Spleen (tissue), 11 donors: Measurements from ENCODE around the gene NOD2. TPM values are rescaled to one million over a fixed set of nuclear protein-coding genes. Genes with fewer than 3 reads are reported as not detected.

Source experiments
- DNase-seq: peaks from one replicate; pipeline ENCODE4 v3.0.0-alpha.2; 2020
- H3K27ac ChIP-seq, 8 donors: fragments of 200-600 bp; sonication (generic) in 7 of 8; 1 replicate in 4 of 8; 2 replicates in 4 of 8; pipeline versions ENCODE4 v1.5.0 to v1.8.0; 2016 to 2021; ENCODE audit warnings: inconsistent platforms in 4 of 8, mild to moderate bottlenecking in 4 of 8, moderate library complexity in 1 of 8
- H3K27me3 ChIP-seq, 7 donors: fragments of 200-600 bp; sonication (generic) in 6 of 7; replicated peaks in 1 of 7; 1 replicate in 4 of 7; 2 replicates in 3 of 7; pipeline versions ENCODE4 v1.5.0 to v1.8.0; 2016 to 2021; ENCODE audit warnings: inconsistent platforms in 3 of 7, mild to moderate bottlenecking in 1 of 7
- H3K36me3 ChIP-seq, 6 donors: fragments of 200-600 bp; sonication (generic) in 5 of 6; 1 replicate in 4 of 6; 2 replicates in 2 of 6; pipeline versions ENCODE4 v1.5.0 to v1.8.0; 2016 to 2021; ENCODE audit warnings: inconsistent platforms in 2 of 6
- H3K4me1 ChIP-seq, 6 donors: fragments of 200-600 bp; sonication (generic) in 5 of 6; 1 replicate in 3 of 6; 2 replicates in 3 of 6; pipeline versions ENCODE4 v1.5.0 to v1.8.0; 2016 to 2021; ENCODE audit warnings: inconsistent platforms in 3 of 6
- H3K4me3 ChIP-seq, 8 donors: fragments of 200-600 bp; sonication (generic) in 7 of 8; 1 replicate in 4 of 8; 2 replicates in 4 of 8; pipeline versions ENCODE4 v1.5.0 to v1.8.0; 2016 to 2021; ENCODE audit warnings: inconsistent platforms in 4 of 8, mild to moderate bottlenecking in 4 of 8, moderate library complexity in 2 of 8
- H3K9me3 ChIP-seq, 8 donors: fragments of 200-600 bp; sonication (generic) in 7 of 8; 1 replicate in 4 of 8; 2 replicates in 4 of 8; pipeline versions ENCODE4 v1.5.0 to v1.8.0; 2016 to 2021; ENCODE audit warnings: inconsistent platforms in 4 of 8
- CTCF ChIP-seq, 11 experiments: fragments of 200-600 bp in 7 of 11; fragments of 450-650 bp in 4 of 11; sonication (generic) in 4 of 11; IDR thresholded peaks in 8 of 11; conservative IDR thresholded peaks in 3 of 11; 1 replicate in 7 of 11; 2 replicates in 4 of 11; pipeline versions ENCODE4 v1.4.0 to v1.8.0; 2016 to 2021; ENCODE audit warnings: antibody characterized with exemption in 11 of 11, inconsistent platforms in 4 of 11, mild to moderate bottlenecking in 1 of 11
- POLR2A ChIP-seq, 3 donors: fragments of 450-650 bp; IDR thresholded peaks; one replicate each; pipeline ENCODE4 v1.5.1; 2017; ENCODE audit warnings: antibody characterized with exemption in 3 of 3, mild to moderate bottlenecking in 1 of 3
- POLR2AphosphoS5 ChIP-seq, 3 donors: sonication (generic); formaldehyde crosslinking; IDR thresholded peaks; one replicate each; pipeline ENCODE4 v1.5.1; 2017; ENCODE audit warnings: antibody characterized with exemption in 3 of 3
- WGBS, 5 donors: extraction: QIAGEN DNeasy Blood & Tissue Kit in 3 of 5; methylation state at CpG; one replicate each; pipeline versions ENCODE4 v1.1.5 to v1.1.7; 2013 to 2018; 5-methylcytosine and 5-hydroxymethylcytosine counted together
- intact Hi-C: fragments of 100-400 bp; cut with DNase I; formaldehyde crosslinking; loops from one replicate; pipeline ENCODE4 v1.15.0; 2023; ENCODE audit warnings: low total_unique reads
- polyA plus RNA-seq, 3 donors: library from polyadenylated mRNA; stranded (reverse); fragments of 200-250 nt; gene quantifications; one replicate each; pipeline ENCODE4 v1.2.1, GENCODE V29; 2013
- total RNA-seq, 7 donors: library from RNA; depleted of rRNA in 3 of 7; stranded (reverse); fragments of >200 nt in 3 of 7; fragmentation: NEBNext Ultra II Directional in 4 of 7; extraction: Animal tissue kit (Norgen Biotek cat#: 25700) in 4 of 7; gene quantifications; one replicate each; pipeline versions ENCODE4 v1.1.0 to v1.2.1, GENCODE V29; 2016 to 2021
- donor health status: healthy with polysubstance abuse.
- donor health status: DM: no; HTN: no; CAD: no; lungs with moderate emphysema.
- donor health status: DM: no; HTN: no; CAD: no.
- donor health status: Bipolar disorder and iron deficiency.
- donor health status: healthy.
- donor health status: DM: no; HTN: no; CAD: no.
- donor health status: DM: yes; HTN: yes; CAD: no.

The NOD2 gene
- total and polyA plus RNA-seq, 10 donors, result 0.41 to 23.2 (median 9.5) TPM

- peaks cover 4 to 91% (median 48%) of the 10 kb centered on the region in 6 donors for H3K36me3 ChIP-seq
- no peak for DNase-seq
These were observed 59.2 kb downstream of the NOD2 start for GRCh38 chr16:50752471-50753235.

GRCh38 chr16:50756473-50756872 lies 63.1 kb downstream of the NOD2 start:
- Histone ChIP-seq H3K4me3 (no peak overlapping the region), H3K9me3 (no peaks in the 10 kb centered on the region), H3K36me3 (peaks cover 4 to 99% (median 43%) of the 10 kb centered on the region in 6 donors), H3K4me1 (peaks cover 11 to 94% (median 58%) of the 10 kb centered on the region in 6 donors), H3K27me3 (no peaks in the 10 kb centered on the region), H3K27ac (no peak overlapping the region)
- intact Hi-C loops, result no loop called here
- 83 to 96% (median 90%) methylated on average over 3 of the region's 3 CpGs for WGBS, 5 donors
- TF ChIP-seq CTCF (IDR thresholded peaks at IDR 0.05 in 8 of 11, conservative IDR thresholded peaks at IDR 0.05 in 3 of 11) (no peak), POLR2AphosphoS5 (IDR thresholded peaks at IDR 0.05) (no peak), POLR2A (IDR thresholded peaks at IDR 0.05) (no peak)
- no peak for DNase-seq

More at GRCh38 chr16:50752471-50753235, 59.2 kb downstream of the NOD2 start:
- Histone ChIP-seq H3K9me3 (no peaks in the 10 kb centered on the region), H3K4me1 (peaks cover 25 to 94% (median 67%) of the 10 kb centered on the region in 6 donors), H3K27me3 (no peaks in the 10 kb centered on the region), H3K4me3 (no peak overlapping the region), H3K27ac (no peak overlapping the region)
- intact Hi-C loops, result no loop called here
- TF ChIP-seq POLR2A (IDR thresholded peaks at IDR 0.05) (no peak), POLR2AphosphoS5 (IDR thresholded peaks at IDR 0.05) (no peak), CTCF (IDR thresholded peaks at IDR 0.05 in 8 of 11, conservative IDR thresholded peaks at IDR 0.05 in 3 of 11) (no peak)
- 67 to 75% (median 74%) methylated on average over 4 of the region's 4 CpGs for WGBS, 5 donors

DNA sequence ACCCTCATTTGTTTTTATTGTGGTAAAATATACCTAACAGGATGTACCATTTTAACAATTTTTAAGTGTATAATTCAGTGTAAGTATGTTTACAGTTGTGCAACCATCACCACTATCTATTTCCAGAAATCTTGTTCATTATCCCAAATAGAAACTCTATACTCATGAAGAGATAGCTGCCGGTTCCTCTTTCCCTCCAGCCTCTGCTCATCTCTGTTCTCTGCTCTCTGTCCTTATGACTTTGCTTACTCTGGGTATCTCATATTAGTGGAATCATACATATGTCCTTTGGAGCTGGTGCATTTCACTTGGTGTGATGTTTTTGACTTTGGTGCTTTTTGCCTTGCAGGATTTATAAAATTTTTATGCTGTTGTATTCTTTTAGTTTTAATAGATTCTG lies 67.9 kb downstream of the NOD2 start:
- H3K4me1 ChIP-seq, result peaks cover 8 to 91% (median 70%) of the 10 kb centered on the region in 6 donors
- H3K27me3 ChIP-seq, result no peaks in the 10 kb centered on the region
- 44 to 72% (median 62%) methylated on average over 1 of the region's 1 CpG for WGBS, 5 donors
- H3K36me3 ChIP-seq, result peaks cover 0 to 93% (median 34%) of the 10 kb centered on the region in 6 donors
- DNase-seq, result no peak
- H3K9me3 ChIP-seq, result peaks cover 0 to 12% (median 9%) of the 10 kb centered on the region in 8 donors
- H3K27ac ChIP-seq, result no peak overlapping the region
- intact Hi-C loops, result no loop called here
- no peak overlapping the region for H3K4me3 ChIP-seq
- no peak for TF ChIP-seq CTCF (IDR thresholded peaks at IDR 0.05 in 8 of 11, conservative IDR thresholded peaks at IDR 0.05 in 3 of 11)
- no peak for TF ChIP-seq POLR2AphosphoS5 (IDR thresholded peaks at IDR 0.05)
- no peak for TF ChIP-seq POLR2A (IDR thresholded peaks at IDR 0.05)

DNA sequence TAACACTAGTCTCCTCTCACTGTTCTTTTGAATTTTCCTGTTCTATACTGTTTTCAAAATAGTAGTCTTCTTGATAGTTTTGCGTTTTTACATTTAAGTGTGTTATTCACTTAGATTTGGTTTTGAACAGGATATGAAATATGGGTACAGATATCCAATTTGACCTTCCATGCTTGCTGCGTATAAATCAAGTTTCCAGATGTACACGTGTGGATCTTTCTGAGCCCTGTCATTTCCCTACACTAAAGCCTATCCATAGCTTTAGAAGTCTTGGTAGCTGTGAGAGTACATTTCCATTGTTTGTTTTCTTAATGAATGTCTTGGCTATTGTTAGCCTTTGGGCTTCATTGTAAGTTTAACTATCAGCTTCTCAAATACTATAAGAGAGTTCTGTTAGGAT lies 68.8 kb downstream of the NOD2 start:
- no peak for DNase-seq
- Histone ChIP-seq H3K4me3 (no peak overlapping the region), H3K27me3 (no peaks in the 10 kb centered on the region), H3K27ac (no peak overlapping the region), H3K36me3 (peaks cover 0 to 93% (median 34%) of the 10 kb centered on the region in 6 donors), H3K9me3 (peaks cover 0 to 19% (median 14%) of the 10 kb centered on the region in 8 donors), H3K4me1 (peaks cover 3 to 90% (median 60%) of the 10 kb centered on the region in 6 donors)
- no peak for TF ChIP-seq CTCF (IDR thresholded peaks at IDR 0.05 in 8 of 11, conservative IDR thresholded peaks at IDR 0.05 in 3 of 11)
- WGBS, 5 donors, result 68 to 88% (median 75%) methylated on average over 3 of the region's 3 CpGs
- intact Hi-C loops, result no loop called here
